Stimulated activated CD8-positive, alpha-beta memory T cell treated with anti-CD3 and anti-CD28 coated beads, Interleukin-7, amount 100 ng/mL, for 24 hours (primary cell): ENCODE results near the gene FOXC2.

ENCODE experiments used
- DNase-seq: peaks from one replicate; pipeline ENCODE4 v3.0.0-alpha.2; 2020; ENCODE audit warnings: low read depth

FOXC2 gene

DNA sequence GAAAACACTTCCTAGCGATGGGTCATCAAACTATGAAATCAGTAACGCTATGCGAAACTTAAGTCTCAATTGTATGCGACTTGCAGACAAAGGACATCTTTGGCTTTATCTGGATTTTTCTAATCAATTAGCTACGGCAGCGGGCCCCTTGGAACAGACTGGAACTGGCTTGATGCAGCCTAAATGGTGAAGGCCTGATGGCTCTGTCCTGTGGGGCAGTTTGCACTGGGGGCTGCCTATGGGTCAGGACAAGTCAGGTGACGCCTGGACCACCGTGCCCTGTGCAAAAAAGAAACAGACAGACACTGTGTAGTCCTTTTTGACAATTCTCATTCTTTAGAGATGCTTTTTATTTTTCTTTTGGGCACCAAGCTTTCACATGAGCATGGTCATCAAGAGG is 33.6 kb upstream of the FOXC2 start:
- DNase-seq: no peak

DNA sequence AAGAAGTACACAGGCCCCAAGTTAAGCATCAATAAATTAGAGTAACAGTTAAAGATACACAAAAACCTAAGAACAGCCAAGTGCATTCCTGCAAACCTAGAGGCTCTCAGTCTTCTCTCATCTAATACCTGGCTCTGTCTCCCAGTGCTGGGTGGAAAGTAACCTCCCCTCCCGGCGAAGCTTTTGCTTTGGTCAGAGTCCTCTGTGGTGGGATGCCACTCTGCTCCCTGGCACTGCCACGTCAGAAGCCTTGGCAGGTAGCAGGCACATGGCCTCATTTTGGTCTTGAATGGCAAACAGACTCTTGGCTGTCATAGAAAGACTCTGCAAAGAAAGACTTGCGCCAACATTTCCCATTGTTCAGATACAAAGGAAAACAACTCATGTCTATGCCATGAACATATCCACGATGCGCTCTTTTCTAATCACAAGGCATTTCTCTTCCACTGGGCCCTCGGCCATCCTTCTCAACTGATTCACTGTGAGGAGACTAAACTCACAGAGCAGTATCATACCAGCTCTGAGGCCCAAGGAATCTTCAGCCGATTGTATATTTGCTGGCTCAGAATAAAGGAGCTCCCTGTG is 32.8 kb upstream of the FOXC2 start:
- no peak for DNase-seq

DNA sequence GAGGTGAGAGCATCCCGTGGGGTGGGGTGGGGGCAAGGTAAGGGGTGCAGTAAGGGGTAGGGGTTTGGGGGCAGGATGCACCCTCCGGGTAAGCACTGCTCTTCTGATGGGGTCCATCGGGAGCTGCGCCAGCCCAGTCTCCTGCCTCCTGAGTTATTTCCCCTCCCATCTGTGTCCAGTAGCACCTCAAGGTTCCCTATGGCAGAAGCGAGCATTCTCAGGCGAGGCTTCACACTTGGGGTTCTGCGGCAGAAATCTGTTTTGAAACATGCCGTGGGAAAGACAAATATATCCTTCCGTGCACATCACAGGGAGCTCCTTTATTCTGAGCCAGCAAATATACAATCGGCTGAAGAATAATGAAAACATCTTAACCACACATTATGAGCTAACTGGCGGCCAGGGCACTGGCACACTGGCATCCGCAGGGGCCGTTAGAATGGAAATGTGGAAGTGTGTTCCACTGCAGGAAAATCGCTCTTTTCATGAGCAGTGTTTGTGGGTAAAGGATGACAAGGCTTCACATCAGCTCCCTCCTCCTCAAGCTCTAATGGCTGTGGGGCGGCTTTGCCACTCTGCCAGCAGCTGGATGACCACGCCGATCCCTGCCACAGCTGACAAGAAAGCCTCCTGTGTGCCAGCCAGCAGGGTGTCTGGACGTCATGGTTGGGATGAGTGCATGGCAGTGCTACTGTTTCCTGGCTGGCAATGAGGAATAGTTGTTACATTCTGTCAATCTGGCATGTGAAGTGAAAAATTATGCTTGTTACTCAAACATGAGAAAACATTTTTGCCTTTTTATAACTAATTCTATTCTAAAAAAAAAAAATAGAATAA is 31.6 kb upstream of the FOXC2 start:
- no peak for DNase-seq

DNA sequence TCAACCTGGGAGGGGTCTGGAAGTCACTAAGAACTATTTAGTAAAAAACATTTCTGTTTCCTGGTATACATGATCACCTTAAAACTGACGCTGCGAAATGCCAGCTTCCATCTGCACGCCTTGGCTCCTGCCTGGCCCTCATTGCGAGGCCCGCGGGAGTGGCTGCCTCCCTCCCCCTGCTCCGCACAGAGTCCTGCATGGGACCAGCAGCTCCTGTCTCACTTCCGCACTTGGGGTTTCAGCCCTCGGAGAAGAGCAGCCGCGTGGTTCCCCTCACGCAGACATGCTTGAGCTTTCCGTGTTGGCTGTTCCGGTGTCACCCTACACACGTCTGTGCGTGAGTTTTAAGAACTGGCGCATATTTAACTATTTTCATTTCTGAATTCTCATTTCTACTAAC is 30.0 kb upstream of the FOXC2 start:
- no peak for DNase-seq

DNA sequence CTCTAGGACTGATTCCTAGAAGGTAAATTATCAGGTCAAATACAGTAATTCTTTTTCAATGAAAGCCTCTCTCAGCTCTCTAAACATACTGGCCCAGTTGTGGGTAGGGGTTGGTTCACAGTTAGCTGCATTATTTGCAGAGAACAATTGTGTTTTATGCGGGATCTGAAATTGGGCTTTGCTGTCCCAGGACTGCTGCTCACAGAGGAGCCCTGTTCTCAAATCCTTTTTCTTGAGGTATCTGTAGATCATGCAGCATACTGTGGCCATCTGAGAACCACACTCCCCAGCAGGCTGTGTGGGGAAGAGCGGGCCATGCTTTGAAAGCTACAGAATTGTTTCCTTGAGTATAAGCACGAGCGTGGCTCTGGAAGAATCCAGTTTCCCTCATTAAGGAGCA is 29.1 kb upstream of the FOXC2 start:
- DNase-seq: no peak

DNA sequence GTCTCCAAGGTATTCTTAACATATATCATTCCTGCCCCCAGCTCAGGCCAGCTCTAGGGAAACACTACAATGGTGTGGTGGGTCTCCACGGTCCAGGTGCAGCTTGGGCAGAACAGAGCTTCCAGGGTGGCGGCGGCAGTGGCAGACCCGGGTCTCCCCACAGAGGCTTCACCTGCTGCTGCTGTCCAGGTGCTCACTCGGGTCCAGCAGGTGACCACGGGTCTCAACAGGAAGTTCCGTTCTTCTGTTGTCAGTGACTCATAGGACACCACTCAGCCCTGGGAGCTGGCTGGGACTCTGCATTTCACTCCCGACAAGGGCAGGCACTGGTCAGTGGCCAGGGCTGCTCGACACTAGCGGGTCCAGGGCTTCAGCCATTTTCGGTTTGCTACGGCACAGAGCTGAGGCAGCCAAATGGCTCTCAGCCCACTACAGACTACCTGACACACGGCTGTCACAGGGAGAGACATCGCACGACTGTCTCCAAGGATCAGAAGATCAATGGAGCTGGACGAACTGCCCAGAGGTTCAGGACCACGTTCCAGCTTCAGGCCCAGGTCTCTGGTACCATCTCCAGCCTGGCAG is 28.3 kb upstream of the FOXC2 start:
- no peak for DNase-seq

DNA sequence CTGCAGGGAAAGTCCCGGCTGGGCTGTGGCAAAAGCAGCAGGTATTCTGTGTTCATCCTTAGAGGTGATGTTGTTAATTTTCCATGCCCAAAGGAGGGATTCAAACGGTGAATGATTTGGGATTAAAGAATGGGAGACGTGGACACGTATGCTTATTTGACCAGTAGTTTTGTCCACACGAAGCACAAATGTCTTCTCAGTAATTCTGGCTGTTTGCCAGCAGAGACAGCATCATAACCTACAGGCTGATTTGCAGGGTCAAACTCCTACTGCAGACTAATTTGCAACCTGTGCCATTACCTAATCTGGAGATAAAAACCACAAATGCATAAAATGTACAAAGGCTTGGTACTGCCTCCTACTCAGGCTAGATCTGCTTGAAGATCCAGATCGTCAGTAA is 25.7 kb upstream of the FOXC2 start:
- no peak for DNase-seq

DNA sequence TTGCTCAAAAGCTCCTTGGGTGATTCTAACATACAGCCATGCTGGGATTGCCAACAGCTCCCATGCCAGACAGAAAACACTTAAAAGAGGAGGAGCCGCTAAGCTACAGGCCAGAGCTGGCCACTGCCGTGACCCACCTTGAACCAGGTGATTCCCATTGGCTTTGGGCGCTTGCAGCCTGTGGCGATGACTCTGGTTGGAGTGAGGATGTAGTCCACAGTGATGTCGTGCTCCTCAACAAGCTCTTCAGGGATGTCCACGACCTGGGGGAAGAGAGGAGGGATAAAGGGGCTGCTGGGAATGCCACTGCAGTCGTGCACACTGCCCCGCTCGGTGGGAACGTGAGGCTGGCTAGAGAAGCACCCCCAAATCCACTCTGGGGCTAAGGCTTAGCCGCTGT is 25.1 kb upstream of the FOXC2 start:
- DNase-seq: no peak

DNA sequence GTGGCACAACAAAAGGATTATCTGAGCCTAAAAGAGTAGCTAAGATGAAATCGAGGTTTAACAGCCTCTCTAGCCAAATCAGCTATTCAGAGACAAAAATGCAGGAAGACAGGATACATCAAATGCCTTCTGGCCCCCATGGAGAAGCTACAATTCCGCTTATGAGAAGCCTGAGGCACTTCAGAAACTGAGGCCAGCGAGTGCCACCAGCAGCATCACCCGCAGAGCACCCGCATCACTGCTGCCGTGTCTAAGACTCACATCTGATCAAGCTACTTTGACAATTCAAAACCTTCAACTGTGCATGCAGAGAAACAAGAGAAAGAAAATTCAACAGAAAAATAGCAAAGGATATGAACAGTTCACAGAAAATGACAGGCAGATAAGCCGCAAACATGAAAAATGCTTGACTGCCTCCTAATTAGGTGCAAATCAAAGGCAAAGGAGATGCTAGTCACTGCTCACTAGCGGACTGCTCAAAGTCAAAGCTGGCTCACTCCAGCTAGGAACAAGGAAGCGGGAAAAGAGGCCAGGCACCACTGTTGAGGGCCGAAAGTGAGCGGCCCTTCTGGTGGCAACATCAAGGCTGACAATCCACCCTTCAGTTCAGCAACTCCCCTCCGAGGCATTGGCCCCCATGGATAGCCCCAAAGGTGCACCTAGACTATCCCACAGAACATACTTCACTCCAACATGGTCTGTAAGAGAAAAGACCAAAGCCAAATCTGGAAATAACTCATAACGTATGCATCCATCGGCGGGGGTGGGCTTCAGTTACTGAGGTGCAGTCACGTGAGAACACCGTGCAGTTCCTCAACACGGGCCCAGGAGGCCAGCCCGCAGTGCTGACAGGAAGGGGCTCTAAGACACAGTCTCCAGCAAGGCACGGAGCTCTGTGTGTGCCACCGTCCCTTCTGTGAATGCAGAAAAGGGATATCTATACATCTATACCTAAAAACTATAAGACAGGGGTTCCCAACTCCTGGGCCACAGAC is 23.6 kb upstream of the FOXC2 start:
- DNase-seq: no peak

DNA sequence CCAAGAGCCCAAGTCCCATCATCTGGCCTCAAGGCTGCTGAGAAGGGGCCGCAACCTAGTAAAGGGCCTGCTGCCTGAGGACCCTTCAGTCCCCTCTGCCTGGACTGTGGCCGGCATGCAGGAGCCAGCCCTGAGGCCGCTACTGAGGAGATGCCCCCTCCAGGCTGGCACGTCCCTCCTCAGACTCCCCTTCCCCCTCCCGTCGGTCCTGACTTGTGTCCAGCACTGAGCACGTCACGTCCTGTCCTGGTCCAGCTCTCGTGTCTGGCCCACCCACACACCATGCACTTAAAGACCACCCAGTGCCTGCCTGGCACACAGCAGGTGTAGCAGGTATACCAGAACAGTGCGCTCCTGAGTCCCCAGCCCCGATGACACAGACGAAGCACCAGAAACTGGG is 21.1 kb upstream of the FOXC2 start:
- DNase-seq: no peak

DNA sequence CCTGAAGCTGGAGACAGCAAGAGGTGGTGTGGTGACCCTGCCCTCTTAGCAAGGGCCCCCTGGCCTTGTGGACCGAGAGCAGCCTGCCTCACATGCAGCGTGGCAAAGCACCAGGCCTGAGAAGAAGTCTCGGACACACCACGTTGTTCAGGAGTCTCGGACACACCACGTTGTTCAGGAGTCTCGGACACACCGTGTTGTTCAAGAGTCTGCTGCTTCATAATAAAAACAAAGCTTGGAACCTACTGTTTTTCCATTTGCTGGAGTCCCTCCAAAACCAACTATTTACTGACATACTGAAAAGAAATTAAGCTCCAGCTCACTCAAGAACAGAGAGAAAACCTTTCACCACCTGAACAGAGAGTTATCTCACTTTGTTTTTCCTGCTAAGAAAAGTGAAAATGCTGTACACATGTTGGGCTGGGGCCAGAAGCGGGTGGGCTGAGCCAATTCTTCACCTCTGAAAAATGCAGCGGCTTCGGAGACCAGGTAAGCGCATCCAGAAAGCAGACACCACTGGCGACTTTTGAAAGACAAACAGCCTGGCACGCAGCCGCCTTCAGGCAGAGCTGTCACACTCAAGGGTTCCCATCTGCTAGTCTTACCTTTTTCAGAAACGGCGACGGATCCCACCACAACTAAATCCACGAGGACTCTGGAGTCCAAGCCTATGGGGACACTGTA is 20.5 kb upstream of the FOXC2 start:
- DNase-seq: no peak

DNA sequence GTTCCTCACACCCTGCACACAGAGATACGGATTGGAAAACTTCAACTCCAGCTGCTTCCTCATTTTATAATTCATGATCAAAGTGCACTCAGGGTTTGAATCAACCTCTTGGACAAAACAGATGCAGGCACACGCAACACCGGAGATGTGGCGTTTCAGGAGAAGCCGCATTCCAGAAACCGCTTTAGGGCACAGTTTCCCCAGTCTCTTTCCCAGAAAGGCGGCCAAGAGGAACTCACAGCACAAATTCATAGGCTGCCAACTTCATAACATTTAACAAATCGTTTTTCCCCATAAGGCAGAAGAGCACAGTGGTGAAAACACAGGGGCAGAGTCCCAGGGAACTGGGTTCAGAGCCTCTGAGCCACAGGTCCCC is 20.0 kb upstream of the FOXC2 start:
- no peak for DNase-seq

DNA sequence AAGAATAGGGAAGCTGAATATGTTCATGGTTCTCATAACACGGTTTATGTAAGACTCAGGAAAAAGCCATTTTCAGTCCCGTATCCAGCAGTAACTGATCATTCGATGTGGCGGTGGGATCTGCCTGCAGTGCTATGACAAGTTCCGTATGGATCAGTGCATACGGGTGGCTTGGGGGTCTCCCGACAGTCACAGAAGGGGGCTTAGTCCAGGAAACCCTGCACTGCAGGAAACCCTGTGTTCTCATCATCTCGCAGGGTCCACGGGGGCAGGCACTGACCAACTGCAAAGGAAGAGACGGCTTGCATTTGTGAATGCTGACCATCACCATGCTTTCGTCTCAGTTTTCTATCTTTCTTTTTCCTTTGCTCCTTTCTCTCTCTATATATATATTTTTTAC is 19.3 kb upstream of the FOXC2 start:
- no peak for DNase-seq

DNA sequence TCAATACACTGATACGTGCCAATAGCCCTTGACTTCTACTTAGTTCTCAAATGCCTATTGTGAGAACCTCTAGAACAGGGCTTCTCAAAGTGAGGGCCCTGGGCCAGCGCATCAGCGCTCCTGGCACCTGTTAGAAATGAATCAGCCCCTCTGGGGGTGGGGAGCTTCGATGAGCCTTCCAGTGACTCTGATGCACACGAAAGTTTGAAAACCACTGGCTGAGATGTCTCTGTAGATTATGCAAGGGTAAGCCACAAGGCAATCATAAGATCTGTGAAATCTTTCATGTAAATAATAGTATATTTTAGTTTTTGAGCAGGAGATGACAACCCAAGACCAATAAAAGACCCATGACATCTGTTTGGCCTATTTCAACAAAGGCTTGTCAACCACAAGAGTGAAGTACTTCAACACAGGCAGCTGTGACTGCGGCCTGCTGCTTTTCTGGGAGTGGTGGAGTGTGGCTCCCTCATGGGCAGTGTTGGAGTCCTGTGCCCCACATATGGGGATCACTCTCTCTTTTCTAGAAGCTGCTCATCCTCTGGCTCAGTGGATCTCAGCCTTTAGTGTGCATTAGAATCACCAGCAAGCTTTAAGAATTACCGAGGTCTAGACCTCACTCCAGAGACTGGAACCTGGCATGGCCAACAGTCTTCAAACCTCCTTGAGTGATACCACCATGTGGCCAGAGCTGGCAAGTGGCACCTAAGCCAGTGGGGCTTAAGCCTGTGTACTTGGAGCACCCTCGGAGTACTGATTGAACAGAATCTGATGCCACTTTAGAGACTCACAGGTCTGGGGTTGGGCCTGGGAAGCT is 17.3 kb upstream of the FOXC2 start:
- no peak for DNase-seq

DNA sequence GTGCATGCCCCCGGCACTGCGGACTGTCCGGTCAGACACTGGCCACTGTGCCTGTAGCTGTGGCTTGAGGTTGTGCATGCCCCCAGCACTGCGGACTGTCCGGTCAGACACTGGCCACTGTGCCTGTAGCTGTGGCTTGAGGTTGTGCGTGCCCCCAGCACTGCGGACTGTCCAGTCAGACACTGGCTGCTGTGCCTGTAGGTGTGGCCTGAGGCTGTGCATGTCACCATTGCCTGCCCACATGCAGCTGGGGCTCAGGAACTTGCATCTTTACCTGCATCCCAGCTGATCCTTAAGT is 16.8 kb upstream of the FOXC2 start:
- no peak for DNase-seq

DNA sequence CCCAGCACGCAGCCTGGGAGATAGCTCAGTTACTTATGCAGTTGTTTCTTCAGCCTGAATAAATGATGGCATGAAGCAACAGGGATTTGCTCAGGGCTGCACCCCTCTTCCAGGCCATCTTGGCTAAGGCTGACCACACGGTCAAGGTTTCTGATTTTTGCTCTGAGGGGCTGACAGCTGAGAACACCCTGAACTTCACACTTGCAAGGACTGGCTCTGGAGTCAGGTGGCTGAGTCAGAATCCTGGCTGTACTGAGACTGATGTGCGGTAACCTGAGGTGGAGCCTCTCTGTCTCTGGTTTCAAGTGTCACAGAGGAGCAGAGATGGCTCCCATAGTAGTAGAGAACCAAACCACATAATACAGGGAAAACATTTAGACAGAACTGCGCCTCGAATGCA is 16.3 kb upstream of the FOXC2 start:
- no peak for DNase-seq

DNA sequence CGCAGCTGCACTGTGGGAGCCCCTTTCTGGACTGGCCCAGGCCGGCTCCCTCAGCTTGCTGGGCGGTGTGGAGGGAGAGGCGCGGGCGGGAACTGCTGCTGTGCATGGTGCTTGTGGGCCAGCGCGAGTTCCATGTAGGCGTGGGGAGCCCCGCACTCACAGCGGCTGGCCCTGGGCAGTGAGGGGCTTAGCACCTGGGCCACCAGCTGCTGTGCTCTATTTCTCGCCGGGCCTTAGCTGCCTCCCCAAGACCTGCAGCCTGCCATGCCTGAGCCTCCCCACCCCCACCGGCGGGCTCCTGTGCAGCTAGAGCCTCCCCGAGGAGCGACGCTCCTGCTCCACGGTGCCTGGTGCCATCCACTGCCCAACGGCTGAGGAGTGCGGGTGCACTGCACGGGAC is 13.3 kb upstream of the FOXC2 start:
- no peak for DNase-seq

DNA sequence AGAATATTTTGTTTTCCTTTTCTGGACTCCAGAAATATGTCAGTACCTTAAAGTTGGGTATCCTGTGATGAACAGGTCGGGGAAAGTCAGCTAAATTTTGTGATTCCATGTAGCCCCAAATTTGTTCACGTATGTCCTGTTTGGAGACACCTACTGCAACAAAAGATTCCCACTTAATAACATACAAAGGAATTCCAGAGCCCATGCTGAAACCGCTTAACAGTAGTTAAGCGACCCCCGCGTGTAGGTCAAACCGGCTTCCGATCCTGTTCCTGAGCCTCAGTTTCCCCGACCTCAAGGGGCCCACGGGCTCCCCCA is 12.1 kb upstream of the FOXC2 start:
- DNase-seq: no peak

DNA sequence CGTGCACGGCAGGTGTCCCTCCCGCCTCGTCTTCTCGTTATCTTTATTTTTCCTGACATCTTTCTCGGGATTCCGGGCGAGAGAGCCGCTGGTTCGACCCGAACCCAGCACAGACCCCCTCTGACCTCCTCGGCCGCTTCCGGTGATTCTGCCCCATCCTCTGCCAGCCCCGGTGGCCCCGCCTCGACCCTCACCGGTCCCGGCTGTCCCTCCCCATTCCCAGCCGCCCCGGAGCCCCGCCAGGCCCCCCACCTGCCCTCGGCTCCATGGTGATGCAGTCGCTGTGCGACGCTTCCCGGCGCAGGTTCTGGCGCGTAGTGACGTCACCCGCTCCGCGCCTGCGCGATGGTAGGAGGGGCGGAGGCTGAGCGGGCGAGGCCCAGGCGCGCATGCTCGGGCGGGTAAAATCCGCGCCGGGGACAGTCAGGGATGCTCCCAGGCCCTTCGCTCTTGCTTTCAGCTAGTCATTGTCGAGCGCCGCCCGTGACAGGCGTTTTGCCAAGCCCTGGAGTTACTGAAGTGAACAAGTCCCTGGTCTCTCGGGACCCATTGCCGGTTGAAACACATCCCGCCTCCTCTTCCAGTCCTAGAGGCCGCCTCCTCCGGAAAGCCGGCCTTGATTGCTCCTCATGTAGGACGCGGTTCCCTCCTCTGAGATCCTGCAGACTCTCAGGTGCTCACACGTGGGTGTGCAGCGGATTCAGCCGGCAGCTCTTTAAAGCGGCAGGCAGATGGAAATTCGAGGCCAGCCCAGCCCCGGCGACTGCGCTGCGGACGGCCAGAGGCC is 11.5 kb upstream of the FOXC2 start, which contains the start of gene MTHFSD:
MTHFSD (minus strand) TSS at position 319 of the 787 bp plus-strand sequence; CDS start at position 268, 51 bp downstream.
- DNase-seq: peak; percentile 94

DNA sequence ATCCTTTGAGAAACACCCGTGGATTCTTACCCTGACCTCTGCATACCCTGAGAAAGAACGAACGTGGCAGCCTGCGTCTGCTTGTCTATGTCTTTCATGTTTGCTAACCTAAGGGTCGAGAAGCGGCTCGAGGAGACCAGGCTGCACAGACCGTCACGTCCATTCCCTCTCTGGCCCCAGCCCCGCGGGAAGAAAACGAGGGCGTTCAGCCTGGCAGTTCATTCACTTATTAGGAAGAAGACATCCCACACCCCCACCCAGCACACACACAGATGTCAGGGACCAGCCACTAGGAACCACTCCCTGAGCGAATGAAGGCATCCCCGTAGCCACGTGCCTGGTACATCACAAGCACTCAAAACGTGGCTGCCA is 10.9 kb upstream of the FOXC2 start:
- DNase-seq: no peak

DNA sequence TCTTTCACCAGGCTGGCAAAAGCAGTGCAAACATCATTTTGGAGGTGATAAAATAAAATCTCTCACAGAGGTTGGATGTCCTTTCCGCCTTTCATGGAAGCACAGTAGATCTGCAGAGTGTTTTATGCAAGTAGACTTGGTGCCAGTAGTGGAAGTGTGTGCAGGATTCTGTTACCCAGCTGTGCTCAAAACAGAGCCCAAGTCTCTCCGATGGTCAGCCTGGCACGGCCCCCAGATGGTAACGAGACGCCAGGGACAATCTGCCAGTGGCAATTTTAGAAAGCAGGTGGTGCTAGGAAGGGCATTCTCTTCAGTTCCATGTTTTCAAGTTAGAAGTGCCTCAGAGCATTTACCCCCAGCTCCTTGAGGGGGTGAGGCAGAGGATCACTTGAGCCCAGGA is 10.1 kb upstream of the FOXC2 start:
- no peak for DNase-seq
